GM12878 (cell line): ENCODE data around the gene GALNT15.

Experiments used
- BACH1 ChIP-seq: fragments of 450-650 bp; IDR thresholded peaks from 2 replicates; pipeline ENCODE4 v1.6.1; 2017; ENCODE audit warnings: mild to moderate bottlenecking, borderline replicate concordance
- CEBPB ChIP-seq, 2 experiments: fragments of 150-350 bp in 1 of 2; IDR thresholded peaks; 2 replicates each; pipeline ENCODE4 v1.6.1; 2012 to 2014; ENCODE audit warnings: low read depth in 2 of 2, low read length in 2 of 2, borderline replicate concordance in 1 of 2, inconsistent platforms in 1 of 2
- KDM1A ChIP-seq: fragments of 200-600 bp; sonication (generic); IDR thresholded peaks from 2 replicates; pipeline ENCODE4 v1.6.1; 2016; ENCODE audit warnings: borderline replicate concordance
- TF ChIP-seq, protein P1 (sequence below): fragments of 450-650 bp; IDR thresholded peaks from 2 replicates; pipeline ENCODE4 v1.6.1; 2017; ENCODE audit warnings: mild to moderate bottlenecking
- TF ChIP-seq, protein P2 (sequence below), 3 experiments: IDR thresholded peaks in 2 of 3; conservative IDR thresholded peaks in 1 of 3; 2 replicates each; pipeline ENCODE4 v1.5.1; 2011; ENCODE audit warnings: low read depth in 3 of 3, low read length in 3 of 3, mild to moderate bottlenecking in 3 of 3, control low read depth in 2 of 3, moderate library complexity in 2 of 3, inconsistent platforms in 1 of 3, mixed read lengths in 1 of 3; ENCODE audit not compliant: control insufficient read depth in 2 of 3, insufficient read depth in 1 of 3; ENCODE audit errors: extremely low read depth in 1 of 3
- TF ChIP-seq, protein P3 (sequence below): IDR thresholded peaks from 2 replicates; pipeline ENCODE4 v1.6.1; 2011; ENCODE audit warnings: borderline replicate concordance, low read depth, mild to moderate bottlenecking, moderate library complexity, mixed read lengths, low read length; ENCODE audit not compliant: insufficient read depth; ENCODE audit errors: extremely low read length

DNA sequence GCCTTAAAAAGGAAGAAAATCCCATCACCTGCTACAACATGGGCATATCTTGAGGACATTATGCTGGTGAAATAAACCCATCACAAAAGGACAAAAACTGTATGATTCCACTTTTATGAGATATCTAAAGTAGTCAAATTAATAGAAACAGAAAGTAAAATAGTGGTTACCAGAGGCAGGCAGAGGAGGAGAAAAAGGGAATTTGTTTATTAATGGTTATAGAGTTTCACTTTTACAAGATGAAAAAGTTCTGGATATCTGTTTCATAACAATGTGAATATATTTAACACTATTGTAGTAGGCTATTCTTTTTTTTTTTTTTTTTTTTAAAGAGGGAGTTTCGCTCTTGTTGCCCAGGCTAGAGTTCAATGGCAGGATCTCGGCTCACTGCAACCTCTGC, 49.8 kb downstream of the GALNT15 start:
- TF ChIP-seq, protein P1, sequence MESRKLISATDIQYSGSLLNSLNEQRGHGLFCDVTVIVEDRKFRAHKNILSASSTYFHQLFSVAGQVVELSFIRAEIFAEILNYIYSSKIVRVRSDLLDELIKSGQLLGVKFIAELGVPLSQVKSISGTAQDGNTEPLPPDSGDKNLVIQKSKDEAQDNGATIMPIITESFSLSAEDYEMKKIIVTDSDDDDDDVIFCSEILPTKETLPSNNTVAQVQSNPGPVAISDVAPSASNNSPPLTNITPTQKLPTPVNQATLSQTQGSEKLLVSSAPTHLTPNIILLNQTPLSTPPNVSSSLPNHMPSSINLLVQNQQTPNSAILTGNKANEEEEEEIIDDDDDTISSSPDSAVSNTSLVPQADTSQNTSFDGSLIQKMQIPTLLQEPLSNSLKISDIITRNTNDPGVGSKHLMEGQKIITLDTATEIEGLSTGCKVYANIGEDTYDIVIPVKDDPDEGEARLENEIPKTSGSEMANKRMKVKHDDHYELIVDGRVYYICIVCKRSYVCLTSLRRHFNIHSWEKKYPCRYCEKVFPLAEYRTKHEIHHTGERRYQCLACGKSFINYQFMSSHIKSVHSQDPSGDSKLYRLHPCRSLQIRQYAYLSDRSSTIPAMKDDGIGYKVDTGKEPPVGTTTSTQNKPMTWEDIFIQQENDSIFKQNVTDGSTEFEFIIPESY, result no peak
- TF ChIP-seq, protein P2, sequence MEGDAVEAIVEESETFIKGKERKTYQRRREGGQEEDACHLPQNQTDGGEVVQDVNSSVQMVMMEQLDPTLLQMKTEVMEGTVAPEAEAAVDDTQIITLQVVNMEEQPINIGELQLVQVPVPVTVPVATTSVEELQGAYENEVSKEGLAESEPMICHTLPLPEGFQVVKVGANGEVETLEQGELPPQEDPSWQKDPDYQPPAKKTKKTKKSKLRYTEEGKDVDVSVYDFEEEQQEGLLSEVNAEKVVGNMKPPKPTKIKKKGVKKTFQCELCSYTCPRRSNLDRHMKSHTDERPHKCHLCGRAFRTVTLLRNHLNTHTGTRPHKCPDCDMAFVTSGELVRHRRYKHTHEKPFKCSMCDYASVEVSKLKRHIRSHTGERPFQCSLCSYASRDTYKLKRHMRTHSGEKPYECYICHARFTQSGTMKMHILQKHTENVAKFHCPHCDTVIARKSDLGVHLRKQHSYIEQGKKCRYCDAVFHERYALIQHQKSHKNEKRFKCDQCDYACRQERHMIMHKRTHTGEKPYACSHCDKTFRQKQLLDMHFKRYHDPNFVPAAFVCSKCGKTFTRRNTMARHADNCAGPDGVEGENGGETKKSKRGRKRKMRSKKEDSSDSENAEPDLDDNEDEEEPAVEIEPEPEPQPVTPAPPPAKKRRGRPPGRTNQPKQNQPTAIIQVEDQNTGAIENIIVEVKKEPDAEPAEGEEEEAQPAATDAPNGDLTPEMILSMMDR (IDR thresholded peaks at IDR 0.05 in 2 of 3, conservative IDR thresholded peaks at IDR 0.05 in 1 of 3; ENCODE audit: control insufficient read depth in 2 of 3, extremely low read depth in 1 of 3, insufficient read depth in 1 of 3, low read depth in 3 of 3, low read length in 3 of 3), result no peak
- TF ChIP-seq KDM1A (no peak), BACH1 (no peak), CEBPB (IDR thresholded peaks at IDR 0.05; ENCODE audit: borderline replicate concordance in 1 of 2, low read depth in 2 of 2, low read length in 2 of 2) (no peak)
- TF ChIP-seq, protein P3, sequence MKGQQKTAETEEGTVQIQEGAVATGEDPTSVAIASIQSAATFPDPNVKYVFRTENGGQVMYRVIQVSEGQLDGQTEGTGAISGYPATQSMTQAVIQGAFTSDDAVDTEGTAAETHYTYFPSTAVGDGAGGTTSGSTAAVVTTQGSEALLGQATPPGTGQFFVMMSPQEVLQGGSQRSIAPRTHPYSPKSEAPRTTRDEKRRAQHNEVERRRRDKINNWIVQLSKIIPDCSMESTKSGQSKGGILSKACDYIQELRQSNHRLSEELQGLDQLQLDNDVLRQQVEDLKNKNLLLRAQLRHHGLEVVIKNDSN, result no peak
